ENCODE data around the gene TRPM2. TPM values are rescaled to one million over a fixed set of nuclear protein-coding genes. Genes with fewer than 3 reads are reported as not detected.
A peak's percentile ranks its signal among the peaks of the same experiment; 100 is the strongest.

The TRPM2 gene
- total and polyA plus RNA-seq, 2 of the 8 experiments (the other 6 are each of a cell fraction or from before 2014, with no cell fraction given) = 0.27 to 0.28 TPM

GRCh38 chr21:44338971-44339910, 14.2 kb upstream of the TRPM2 start, which contains the start of gene CFAP410 (continued):
- TF ChIP-seq CTBP2 (IDR thresholded peaks at IDR 0.05; ENCODE audit: borderline replicate concordance, insufficient read depth, insufficient read length, low read length) (peak; percentile 62), RNF2 (IDR thresholded peaks at IDR 0.05; ENCODE audit: borderline replicate concordance, low read depth, low read length, missing control alignments, poor library complexity, severe bottlenecking) (no peak), TAF7 (optimal IDR thresholded peaks at IDR 0.05; ENCODE audit: borderline replicate concordance, low read depth, low read length) (peak; percentile 70), FOSL1 (IDR thresholded peaks at IDR 0.05; ENCODE audit: insufficient read depth, low read depth, low read length) (no peak), POU5F1 (IDR thresholded peaks at IDR 0.05; ENCODE audit: low read depth, low read length) (no peak), CEBPB (IDR thresholded peaks at IDR 0.05; ENCODE audit: low read depth, low read length) (no peak), SP1 (IDR thresholded peaks at IDR 0.05; ENCODE audit: low read depth, low read length) (no peak), SAP30 (IDR thresholded peaks at IDR 0.05; ENCODE audit: insufficient read depth, insufficient replicate concordance, low read length) (peak; percentile 83), PHF8 (conservative IDR thresholded peaks at IDR 0.05; ENCODE audit: low read depth, low read length) (peak; percentile 88), JUN (IDR thresholded peaks at IDR 0.05; ENCODE audit: low read depth, low read length) (no peak), KDM4A (IDR thresholded peaks at IDR 0.05; ENCODE audit: low read depth, low read length, severe bottlenecking) (peak; percentile 100), SRF (IDR thresholded peaks at IDR 0.05; ENCODE audit: low read depth, low read length) (peak; percentile 91), CTCF (IDR thresholded peaks at IDR 0.05; ENCODE audit: control extremely low read depth in 1 of 3, insufficient read depth in 1 of 3, low read depth in 1 of 3, low read length in 3 of 3) (no peak), KDM1A (IDR thresholded peaks at IDR 0.05; ENCODE audit: borderline replicate concordance, low read length) (no peak), RBBP5 (IDR thresholded peaks at IDR 0.05; ENCODE audit: borderline replicate concordance, low read depth, low read length) (peak; percentile 70; the same call in 1 of the 2 replicates), EGR1 (IDR thresholded peaks at IDR 0.05; ENCODE audit: borderline replicate concordance, low read depth, low read length) (no peak), EP300 (IDR thresholded peaks at IDR 0.05; ENCODE audit: borderline replicate concordance in 1 of 2, low read depth in 2 of 2, low read length in 2 of 2) (no peak; a peak in 1 of 3 replicates), RFX5 (IDR thresholded peaks at IDR 0.05; ENCODE audit: borderline replicate concordance, low read depth, low read length) (no peak), MAFK (IDR thresholded peaks at IDR 0.05; ENCODE audit: low read depth, low read length) (no peak), BCL11A (IDR thresholded peaks at IDR 0.05; ENCODE audit: low read depth in 2 of 2, low read length in 2 of 2) (no peak)

All from H1 (cell line).